MM.1S (cell line): ENCODE results near the gene ARVCF.

Experiments used
- DNase-seq: peaks from one replicate; pipeline ENCODE4 v3.0.0-alpha.2; 2015
- H2AFZ ChIP-seq: fragments of 300-600 bp; sonication (generic); 2 replicates; pipeline ENCODE4 v1.6.0; 2016; ENCODE audit warnings: antibody characterized with exemption, low read length
- H3F3A ChIP-seq: fragments of 300-600 bp; sonication (generic); 2 replicates; pipeline ENCODE4 v1.6.1; 2016; ENCODE audit warnings: mild to moderate bottlenecking, antibody characterized with exemption, low read length, moderate library complexity, mixed read lengths; ENCODE audit not compliant: insufficient read depth
- H3K27ac ChIP-seq: fragments of 300-600 bp; sonication (generic); 2 replicates; pipeline ENCODE4 v1.5.1; 2016; ENCODE audit warnings: mild to moderate bottlenecking, low read length
- H3K27me3 ChIP-seq: fragments of 300-600 bp; sonication (generic); replicated peaks from 2 replicates; pipeline ENCODE4 v1.6.0; 2016; ENCODE audit warnings: low read length; ENCODE audit not compliant: insufficient read depth
- H3K36me3 ChIP-seq: fragments of 300-600 bp; sonication (generic); replicated peaks from 2 replicates; pipeline ENCODE4 v1.6.1; 2016; ENCODE audit warnings: mild to moderate bottlenecking, low read length, mixed read lengths; ENCODE audit not compliant: insufficient read depth
- H3K4me1 ChIP-seq: fragments of 300-600 bp; sonication (generic); 2 replicates; pipeline ENCODE4 v1.6.1; 2016; ENCODE audit warnings: low read length, mixed read lengths
- H3K4me2 ChIP-seq: fragments of 300-600 bp; sonication (generic); 2 replicates; pipeline ENCODE4 v1.6.0; 2016; ENCODE audit warnings: low read depth, low read length
- H3K4me3 ChIP-seq: fragments of 300-600 bp; sonication (generic); 2 replicates; pipeline ENCODE4 v1.5.1; 2016; ENCODE audit warnings: low read length, mixed read lengths
- H3K79me2 ChIP-seq: fragments of 300-600 bp; sonication (generic); 2 replicates; pipeline ENCODE4 v1.6.1; 2016; ENCODE audit warnings: mixed run types, low read length, mixed read lengths
- H3K9ac ChIP-seq: fragments of 300-600 bp; sonication (generic); 2 replicates; pipeline ENCODE4 v1.6.1; 2016; ENCODE audit warnings: low read length, mixed read lengths
- H3K9me2 ChIP-seq: fragments of 300-600 bp; sonication (generic); replicated peaks from 2 replicates; pipeline ENCODE4 v1.6.1; 2016; ENCODE audit warnings: mild to moderate bottlenecking, low read length, mixed read lengths; ENCODE audit not compliant: insufficient read depth
- H3K9me3 ChIP-seq: fragments of 300-600 bp; sonication (generic); replicated peaks from 2 replicates; pipeline ENCODE4 v1.6.1; 2016; ENCODE audit warnings: mild to moderate bottlenecking, low read length, mixed read lengths; ENCODE audit not compliant: insufficient read depth
- H4K20me1 ChIP-seq: fragments of 300-600 bp; sonication (generic); 2 replicates; pipeline ENCODE4 v1.6.1; 2016; ENCODE audit warnings: mild to moderate bottlenecking, low read length, moderate library complexity, mixed read lengths; ENCODE audit not compliant: insufficient read depth
- CTCF ChIP-seq: fragments of 300-600 bp; sonication (generic); IDR thresholded peaks from 2 replicates; pipeline ENCODE4 v1.5.1; 2016; ENCODE audit warnings: antibody characterized with exemption, low read length, mixed read lengths
- EZH2 ChIP-seq: fragments of 300-600 bp; sonication (generic); optimal IDR thresholded peaks from 2 replicates; pipeline ENCODE3; 2017; ENCODE audit warnings: low read depth, mild to moderate bottlenecking, antibody characterized with exemption, low read length, mixed read lengths
- EZH2phosphoT487 ChIP-seq: fragments of 300-600 bp; sonication (generic); IDR thresholded peaks from 2 replicates; pipeline ENCODE4 v1.6.1; 2018; ENCODE audit warnings: antibody characterized with exemption, low read length

ARVCF gene

DNA sequence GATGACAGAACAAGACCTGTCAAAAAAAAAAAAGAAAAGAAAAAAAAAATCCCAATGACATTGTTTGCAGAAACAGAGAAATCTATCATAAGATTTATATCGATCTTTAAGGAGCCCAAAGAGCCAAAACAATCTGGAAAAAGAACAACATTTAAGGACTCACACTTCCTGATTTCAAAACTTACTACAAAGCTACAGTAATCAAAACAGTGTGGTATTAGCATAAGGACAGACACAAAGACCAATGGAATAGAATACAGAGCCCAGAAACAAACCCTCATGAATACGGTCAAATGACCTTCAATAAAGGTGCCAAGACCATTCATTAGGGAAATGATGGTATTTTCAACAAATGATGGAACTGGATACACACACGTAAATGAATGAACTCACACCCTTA is 12.2 kb downstream of the ARVCF start:
- TF ChIP-seq EZH2phosphoT487 (no peak), CTCF (no peak), EZH2 (no peak)
- no peaks in the 10 kb centered on the region for H3K36me3 ChIP-seq
- no peak overlapping the region for H3K27ac ChIP-seq
- H4K20me1 ChIP-seq, result no peaks in the 10 kb centered on the region
- H3K4me3 ChIP-seq, result no peak overlapping the region
- no peak overlapping the region for H3K4me2 ChIP-seq
- H2AFZ ChIP-seq, result no peak overlapping the region
- no peaks in the 10 kb centered on the region for H3F3A ChIP-seq
- no peak overlapping the region for H3K9ac ChIP-seq
- H3K9me2 ChIP-seq, result no peaks in the 10 kb centered on the region
- H3K9me3 ChIP-seq, result no peaks in the 10 kb centered on the region
- peaks cover 79% of the 10 kb centered on the region for H3K27me3 ChIP-seq
- no peaks in the 10 kb centered on the region for H3K79me2 ChIP-seq
- DNase-seq, result no peak
- H3K4me1 ChIP-seq, result no peaks in the 10 kb centered on the region

DNA sequence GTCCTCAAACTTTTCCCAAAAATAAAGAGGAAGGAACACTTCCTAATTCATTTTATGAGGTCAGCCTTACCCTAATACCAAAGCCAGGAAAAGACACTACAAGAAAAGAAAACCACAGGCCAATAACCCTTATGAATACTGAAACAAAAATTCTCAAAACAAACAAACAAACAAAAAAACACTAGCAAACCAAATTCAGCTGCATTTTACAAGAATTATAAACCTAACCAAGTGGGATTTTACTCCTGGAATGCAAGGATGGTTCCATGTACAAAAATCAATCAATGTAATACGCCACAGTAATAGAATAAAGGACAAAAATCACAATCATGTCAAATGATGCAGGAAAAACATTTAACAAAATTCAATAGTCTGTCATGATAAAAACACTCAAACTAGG is 13.3 kb downstream of the ARVCF start:
- Histone ChIP-seq H3F3A (no peaks in the 10 kb centered on the region), H3K79me2 (no peaks in the 10 kb centered on the region), H3K9me2 (no peaks in the 10 kb centered on the region), H3K36me3 (no peaks in the 10 kb centered on the region), H2AFZ (no peak overlapping the region), H3K27ac (no peak overlapping the region), H4K20me1 (no peaks in the 10 kb centered on the region), H3K4me1 (no peaks in the 10 kb centered on the region), H3K9me3 (no peaks in the 10 kb centered on the region), H3K4me3 (no peak overlapping the region), H3K9ac (no peak overlapping the region), H3K27me3 (peaks cover 76% of the 10 kb centered on the region), H3K4me2 (no peak overlapping the region)
- TF ChIP-seq CTCF, result no peak
- TF ChIP-seq EZH2phosphoT487, result no peak
- no peak for TF ChIP-seq EZH2
- no peak for DNase-seq

DNA sequence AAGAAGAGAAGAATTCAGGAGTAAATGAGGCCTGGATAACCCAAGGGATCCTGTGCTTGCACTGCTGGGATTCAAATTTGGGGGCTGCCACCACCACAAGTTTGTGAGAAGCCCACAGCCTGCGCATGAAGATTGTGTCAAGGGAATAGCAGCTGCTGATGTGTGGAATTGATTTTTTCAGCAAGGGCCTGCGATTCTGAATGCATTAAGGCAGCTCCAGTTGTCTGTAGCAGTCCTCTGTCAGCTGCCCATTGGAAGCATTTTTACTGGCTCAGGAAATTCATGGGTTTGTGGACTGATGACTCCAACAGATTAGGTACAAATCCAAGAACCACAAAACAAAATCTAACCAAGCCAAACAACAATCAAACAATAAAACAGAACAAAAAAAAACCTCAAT is 14.0 kb downstream of the ARVCF start:
- Histone ChIP-seq H3K9me3 (no peaks in the 10 kb centered on the region), H3K36me3 (no peaks in the 10 kb centered on the region), H3K9ac (no peak overlapping the region), H2AFZ (no peak overlapping the region), H3K4me3 (no peak overlapping the region), H4K20me1 (no peaks in the 10 kb centered on the region), H3K4me2 (no peak overlapping the region), H3K27me3 (peaks cover 76% of the 10 kb centered on the region), H3K79me2 (no peaks in the 10 kb centered on the region), H3K9me2 (no peaks in the 10 kb centered on the region), H3K4me1 (no peaks in the 10 kb centered on the region), H3K27ac (no peak overlapping the region), H3F3A (no peaks in the 10 kb centered on the region)
- TF ChIP-seq CTCF (no peak), EZH2 (no peak), EZH2phosphoT487 (no peak)
- no peak for DNase-seq
